DOHH2 (cell line): ENCODE data around the gene SKA2.

Experiments
- H3F3A ChIP-seq: fragments of 200-600 bp; sonication (generic), shearing (Covaris generic); 2 replicates; pipeline ENCODE4 v1.6.0; 2016; ENCODE audit warnings: antibody characterized with exemption, mild to moderate bottlenecking; ENCODE audit not compliant: control insufficient read depth, insufficient read depth
- H3K27ac ChIP-seq: fragments of 200-600 bp; sonication (generic); 2 replicates; pipeline ENCODE4 v1.5.1; 2014; ENCODE audit warnings: low read depth, mild to moderate bottlenecking, low read length, moderate library complexity
- H3K27me3 ChIP-seq: fragments of 200-600 bp; sonication (generic); 2 replicates; pipeline ENCODE4 v1.6.1; 2014; ENCODE audit warnings: mild to moderate bottlenecking, low read length, mixed read lengths; ENCODE audit not compliant: control insufficient read depth
- H3K36me3 ChIP-seq: fragments of 200-600 bp; sonication (generic); 2 replicates; pipeline ENCODE4 v1.6.1; 2014; ENCODE audit warnings: mild to moderate bottlenecking, low read length, moderate library complexity, mixed read lengths; ENCODE audit not compliant: control insufficient read depth
- H3K4me1 ChIP-seq: fragments of 200-600 bp; sonication (generic); 2 replicates; pipeline ENCODE4 v1.6.1; 2014; ENCODE audit warnings: mild to moderate bottlenecking, low read length, mixed read lengths; ENCODE audit not compliant: control insufficient read depth
- H3K4me2 ChIP-seq: fragments of 200-600 bp; sonication (generic); 2 replicates; pipeline ENCODE4 v1.6.0; 2014; ENCODE audit warnings: mild to moderate bottlenecking, low read length, moderate library complexity
- H3K4me3 ChIP-seq: fragments of 200-600 bp; sonication (generic); 2 replicates; pipeline ENCODE4 v1.5.1; 2014; ENCODE audit warnings: mild to moderate bottlenecking, low read length, mixed read lengths
- H3K79me2 ChIP-seq: fragments of 200-600 bp; sonication (generic); 2 replicates; pipeline ENCODE4 v1.6.1; 2014; ENCODE audit warnings: mild to moderate bottlenecking, low read length, mixed read lengths; ENCODE audit not compliant: control insufficient read depth
- H3K9me2 ChIP-seq: fragments of 200-600 bp; sonication (generic); replicated peaks from 2 replicates; pipeline ENCODE4 v1.6.1; 2014; ENCODE audit warnings: mild to moderate bottlenecking, low read length, mixed read lengths; ENCODE audit not compliant: control insufficient read depth
- H3K9me3 ChIP-seq: fragments of 200-600 bp; sonication (generic); 2 replicates; pipeline ENCODE4 v1.6.1; 2014; ENCODE audit warnings: antibody characterized with exemption, low read length, mixed read lengths; ENCODE audit not compliant: control insufficient read depth, insufficient read depth
- H4K20me1 ChIP-seq: fragments of 200-600 bp; sonication (generic); 2 replicates; pipeline ENCODE4 v1.6.0; 2014; ENCODE audit warnings: low read depth, mild to moderate bottlenecking, antibody characterized with exemption, low read length, moderate library complexity; ENCODE audit not compliant: control insufficient read depth, insufficient read depth
- EZH2phosphoT487 ChIP-seq: fragments of 200-600 bp; sonication (generic); IDR thresholded peaks from 2 replicates; pipeline ENCODE4 v1.6.1; 2017; ENCODE audit warnings: borderline replicate concordance, mild to moderate bottlenecking, antibody characterized with exemption, low read length, moderate library complexity, mixed read lengths
- TF ChIP-seq, protein P1 (sequence below): fragments of 200-600 bp; sonication (generic); IDR thresholded peaks from one replicate; pipeline ENCODE4 v1.5.1; 2014; ENCODE audit warnings: antibody characterized with exemption, mild to moderate bottlenecking, low read depth, low read length; ENCODE audit not compliant: poor library complexity, severe bottlenecking

The SKA2 gene

DNA sequence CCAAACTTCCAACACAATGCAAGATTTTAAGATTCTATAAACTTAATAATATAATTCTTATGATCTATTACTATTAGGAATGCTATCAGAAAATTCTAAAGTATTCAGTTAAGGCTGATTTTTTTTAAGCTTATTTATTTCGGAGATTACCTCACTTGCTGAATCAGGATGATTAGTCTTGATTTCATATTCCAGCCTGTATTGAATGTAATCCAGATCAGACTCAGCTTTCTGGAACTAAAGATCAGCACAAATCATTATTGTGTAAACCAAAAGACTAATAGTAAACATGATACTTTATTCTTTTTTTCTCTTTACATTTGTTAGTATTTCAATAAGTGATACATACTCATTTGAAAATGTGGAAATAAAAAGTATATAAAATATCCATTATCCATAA, 23.9 kb downstream of the SKA2 start:
- H4K20me1 ChIP-seq = no peaks in the 10 kb centered on the region
- H3K9me2 ChIP-seq = no peaks in the 10 kb centered on the region
- H3K36me3 ChIP-seq = peaks cover 28% of the 10 kb centered on the region
- H3K9me3 ChIP-seq = no peaks in the 10 kb centered on the region
- H3K4me1 ChIP-seq = no peaks in the 10 kb centered on the region
- H3F3A ChIP-seq = peaks cover 11% of the 10 kb centered on the region
- H3K4me2 ChIP-seq = no peak overlapping the region
- H3K79me2 ChIP-seq = peaks cover 77% of the 10 kb centered on the region
- H3K4me3 ChIP-seq = no peak overlapping the region
- H3K27me3 ChIP-seq = no peaks in the 10 kb centered on the region
- TF ChIP-seq, protein P1, sequence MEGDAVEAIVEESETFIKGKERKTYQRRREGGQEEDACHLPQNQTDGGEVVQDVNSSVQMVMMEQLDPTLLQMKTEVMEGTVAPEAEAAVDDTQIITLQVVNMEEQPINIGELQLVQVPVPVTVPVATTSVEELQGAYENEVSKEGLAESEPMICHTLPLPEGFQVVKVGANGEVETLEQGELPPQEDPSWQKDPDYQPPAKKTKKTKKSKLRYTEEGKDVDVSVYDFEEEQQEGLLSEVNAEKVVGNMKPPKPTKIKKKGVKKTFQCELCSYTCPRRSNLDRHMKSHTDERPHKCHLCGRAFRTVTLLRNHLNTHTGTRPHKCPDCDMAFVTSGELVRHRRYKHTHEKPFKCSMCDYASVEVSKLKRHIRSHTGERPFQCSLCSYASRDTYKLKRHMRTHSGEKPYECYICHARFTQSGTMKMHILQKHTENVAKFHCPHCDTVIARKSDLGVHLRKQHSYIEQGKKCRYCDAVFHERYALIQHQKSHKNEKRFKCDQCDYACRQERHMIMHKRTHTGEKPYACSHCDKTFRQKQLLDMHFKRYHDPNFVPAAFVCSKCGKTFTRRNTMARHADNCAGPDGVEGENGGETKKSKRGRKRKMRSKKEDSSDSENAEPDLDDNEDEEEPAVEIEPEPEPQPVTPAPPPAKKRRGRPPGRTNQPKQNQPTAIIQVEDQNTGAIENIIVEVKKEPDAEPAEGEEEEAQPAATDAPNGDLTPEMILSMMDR = no peak
- TF ChIP-seq EZH2phosphoT487 = no peak
- H3K27ac ChIP-seq = no peak overlapping the region

DNA sequence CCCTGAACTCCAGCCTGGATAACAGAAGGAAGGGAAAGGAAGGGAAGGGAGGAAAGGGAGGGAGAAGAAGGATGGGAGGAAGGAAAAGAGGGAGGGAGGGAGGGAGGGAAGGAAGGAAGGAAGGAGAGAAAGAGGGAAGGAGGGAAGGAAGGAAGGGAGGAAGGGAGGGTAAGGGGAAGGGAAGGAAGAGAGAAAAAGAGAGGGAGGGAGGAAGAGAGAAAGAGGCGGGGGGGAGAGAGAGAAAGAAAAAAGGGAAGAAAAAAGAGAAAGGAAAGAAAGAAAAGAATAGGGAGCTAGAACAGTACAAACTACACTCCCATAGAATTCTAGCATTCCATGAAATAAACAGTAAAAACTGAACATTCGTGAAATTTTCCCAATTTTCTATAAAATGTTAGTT, 25.2 kb downstream of the SKA2 start:
- Histone ChIP-seq H3K79me2 (peaks cover 66% of the 10 kb centered on the region), H3K36me3 (peaks cover 28% of the 10 kb centered on the region)

DNA sequence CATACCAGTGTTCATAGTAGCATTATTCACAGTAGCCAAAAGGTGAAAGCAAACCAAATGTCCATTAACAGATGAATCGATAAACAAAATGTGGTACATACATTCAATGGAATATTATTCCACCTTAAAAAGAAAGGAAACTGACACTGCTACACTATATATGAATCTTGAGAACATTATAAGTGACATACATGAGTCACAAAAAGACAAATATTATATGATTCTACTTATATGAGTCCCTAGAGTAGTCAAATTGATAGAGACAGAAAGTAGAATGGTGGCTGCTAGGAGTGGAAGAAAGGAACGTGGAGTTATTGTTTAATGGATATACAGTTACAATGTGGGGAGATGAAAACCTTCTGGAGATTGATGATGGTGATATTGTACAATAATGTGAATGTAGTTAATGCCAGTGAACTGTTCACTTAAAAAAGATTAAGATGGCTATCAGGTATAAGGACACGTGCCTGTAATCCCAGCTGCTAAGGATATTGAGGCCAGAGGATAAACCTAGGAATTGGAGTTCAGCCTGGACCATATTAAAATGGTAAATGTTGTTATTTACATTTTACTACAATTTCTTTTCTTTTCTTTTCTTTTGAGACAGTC, 28.1 kb downstream of the SKA2 start:
- H3K79me2 ChIP-seq = peaks cover 49% of the 10 kb centered on the region
- H3K27ac ChIP-seq = no peak overlapping the region
- H3K4me2 ChIP-seq = no peak overlapping the region
- H3K9me2 ChIP-seq = no peaks in the 10 kb centered on the region
- H3K4me3 ChIP-seq = no peak overlapping the region
- H3F3A ChIP-seq = 0 out of 2 replicates have a peak, but pooled peaks cover 7% of the 10 kb centered on the region
- H4K20me1 ChIP-seq = no peaks in the 10 kb centered on the region
- H3K27me3 ChIP-seq = no peaks in the 10 kb centered on the region
- TF ChIP-seq, protein P1 = no peak
- TF ChIP-seq EZH2phosphoT487 = no peak
- H3K4me1 ChIP-seq = no peaks in the 10 kb centered on the region
- peaks cover 39% of the 10 kb centered on the region for H3K36me3 ChIP-seq
- no peaks in the 10 kb centered on the region for H3K9me3 ChIP-seq

More for the DNA sequence above, 25.2 kb downstream of the SKA2 start:
- Histone ChIP-seq H3K4me2 (no peak overlapping the region), H3K4me1 (no peaks in the 10 kb centered on the region), H4K20me1 (no peaks in the 10 kb centered on the region), H3K9me2 (no peaks in the 10 kb centered on the region), H3K9me3 (no peaks in the 10 kb centered on the region), H3K4me3 (no peak overlapping the region), H3K27ac (no peak overlapping the region), H3F3A (peaks cover 11% of the 10 kb centered on the region), H3K27me3 (no peaks in the 10 kb centered on the region)
- TF ChIP-seq, protein P1 = no peak
- TF ChIP-seq EZH2phosphoT487 = no peak
